AG04449 (cell line): ENCODE data around the gene ZNF507.

ENCODE experiments used
- CTCF ChIA-PET: fragments of 350-600 bp; formaldehyde crosslinking; extraction: SDS; loops from one replicate; lab custom pipeline; 2021; ENCODE audit warnings: antibody characterized with exemption; lab: Yijun Ruan, JAX
- POLR2A ChIA-PET: fragments of 400-600, 350-600 bp; formaldehyde crosslinking; extraction: SDS; loops from one replicate; lab custom pipeline; 2020; ENCODE audit warnings: antibody characterized with exemption, inconsistent platforms; lab: Yijun Ruan, JAX
- DNase-seq: peaks from one replicate; pipeline ENCODE4 v3.0.0-alpha.2; 2010; ENCODE audit warnings: low read depth, low spot score
- H3K4me3 ChIP-seq: 2 replicates; pipeline ENCODE4 v1.5.1; 2011; ENCODE audit warnings: low read depth, mild to moderate bottlenecking, control low read depth, low read length
- CTCF ChIP-seq: IDR thresholded peaks from one replicate; pipeline ENCODE4 v1.5.1; 2011; ENCODE audit warnings: mild to moderate bottlenecking, moderate library complexity, low read length, control low read depth, inconsistent platforms; ENCODE audit not compliant: insufficient read depth; ENCODE audit errors: missing control alignments

ZNF507 gene

DNA sequence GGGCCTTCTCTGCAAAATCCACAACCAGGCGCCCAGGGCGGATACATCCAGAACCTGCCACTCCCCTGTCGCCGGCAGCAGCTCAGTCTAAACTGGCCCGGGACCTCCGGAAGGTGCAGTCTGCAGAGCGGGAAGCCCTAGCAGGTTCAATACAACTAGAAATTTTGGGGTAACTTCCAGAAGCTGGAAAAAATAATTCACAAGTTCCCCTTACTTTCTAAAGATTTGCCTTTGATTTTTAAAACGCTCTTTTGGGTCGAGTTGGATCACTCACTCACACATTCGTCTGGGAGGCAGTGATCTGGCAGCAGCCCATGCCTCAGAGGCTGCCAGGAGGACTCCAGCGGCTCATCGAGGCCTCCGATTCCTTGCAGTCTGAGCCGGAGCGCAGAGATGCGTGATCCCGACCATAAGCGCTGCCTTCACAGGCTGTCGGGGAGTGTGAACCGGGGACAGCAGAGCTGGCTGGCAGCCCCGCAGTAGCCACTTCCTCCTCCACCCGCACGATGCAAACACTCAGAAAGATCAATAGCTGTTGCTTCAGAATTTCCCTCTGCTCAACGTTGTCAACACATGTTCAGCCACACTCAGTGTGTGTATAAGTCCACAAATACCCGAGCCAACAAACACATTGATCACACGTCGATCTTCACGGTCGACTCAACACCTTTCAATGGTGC is 35.6 kb upstream of the ZNF507 start:
- no peak overlapping the region for H3K4me3 ChIP-seq
- DNase-seq = no peak
- POLR2A ChIA-PET = no interaction called here
- CTCF ChIA-PET = interaction anchor here (0.6 kb wide), 1 partner anchor 287 kb away, joined by 3 read pairs; no protein-coding TSS in a partner anchor
- no peak for TF ChIP-seq CTCF

DNA sequence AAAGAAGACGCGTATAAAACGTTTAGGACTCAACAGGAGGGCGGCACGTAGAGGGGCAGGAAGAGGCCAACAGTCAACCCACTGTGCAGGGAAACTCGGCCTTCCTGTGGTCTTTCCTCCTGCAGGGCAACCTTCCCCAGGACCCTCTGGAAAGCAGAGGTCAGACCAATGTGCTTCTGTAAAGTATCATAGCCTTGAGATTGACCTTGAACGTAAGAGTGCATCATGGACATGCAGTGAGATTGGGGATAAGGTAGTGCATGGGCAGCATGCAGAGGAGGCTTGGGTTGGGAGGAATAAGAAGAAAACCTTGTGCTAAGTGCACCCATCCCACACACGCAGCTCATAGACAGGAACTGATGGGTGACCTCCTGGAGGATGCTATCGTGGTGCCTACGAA is 34.0 kb upstream of the ZNF507 start:
- no peak for TF ChIP-seq CTCF
- CTCF ChIA-PET = interaction anchor here (0.6 kb wide), 2 partner anchors 155 to 1625 kb away, joined by 3 read pairs; no protein-coding TSS in a partner anchor
- POLR2A ChIA-PET = no interaction called here
- DNase-seq = no peak
- no peak overlapping the region for H3K4me3 ChIP-seq

GRCh38 chr19:32313569-32314265 is 31.7 kb upstream of the ZNF507 start:
- no peak for DNase-seq
- TF ChIP-seq CTCF = no peak
- CTCF ChIA-PET = no interaction called here
- H3K4me3 ChIP-seq = no peak overlapping the region
- POLR2A ChIA-PET = no interaction called here

DNA sequence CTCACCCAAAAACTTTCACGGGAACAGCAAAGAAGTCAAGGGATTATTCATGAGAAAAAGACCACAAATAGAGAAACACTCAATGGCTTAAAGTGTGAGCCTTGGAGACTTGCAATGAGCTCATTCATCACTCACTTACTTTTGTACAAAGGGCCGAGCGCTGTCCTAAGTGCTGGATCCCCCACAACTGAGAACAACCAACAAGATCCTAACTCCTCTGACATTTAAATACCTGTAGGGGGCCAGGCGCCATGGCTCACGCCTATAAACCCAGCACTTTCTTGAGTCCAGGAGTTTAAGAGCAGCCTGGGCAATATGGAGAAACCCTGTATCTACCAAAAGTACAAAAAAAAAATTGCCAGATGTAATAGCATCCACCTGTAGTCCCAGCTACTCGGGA is 29.4 kb upstream of the ZNF507 start:
- DNase-seq = no peak
- TF ChIP-seq CTCF = no peak
- ChIA-PET POLR2A (no interaction called here), CTCF (no interaction called here)
- H3K4me3 ChIP-seq = no peak overlapping the region

DNA sequence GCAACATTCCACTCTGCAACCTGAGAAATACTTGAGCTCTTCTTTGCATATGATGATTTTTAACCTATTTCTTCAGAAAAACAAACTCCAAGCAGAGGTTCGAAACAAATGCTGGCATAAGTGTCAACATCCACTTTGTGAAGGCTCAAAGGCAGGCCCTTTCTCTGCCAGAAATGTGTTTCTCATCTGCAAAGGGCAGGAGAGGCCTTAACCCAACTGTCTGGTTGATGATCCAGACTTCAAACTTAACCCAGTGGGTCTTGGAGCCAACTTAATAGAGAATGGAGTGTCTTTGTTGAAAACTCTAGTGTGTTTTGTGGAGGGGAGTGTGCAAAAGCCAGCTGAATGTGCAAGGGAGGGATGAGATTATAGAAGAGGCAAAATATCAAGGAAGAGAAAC is 28.3 kb upstream of the ZNF507 start:
- no peak for TF ChIP-seq CTCF
- DNase-seq = no peak
- H3K4me3 ChIP-seq = no peak overlapping the region
- ChIA-PET CTCF (no interaction called here), POLR2A (no interaction called here)

DNA sequence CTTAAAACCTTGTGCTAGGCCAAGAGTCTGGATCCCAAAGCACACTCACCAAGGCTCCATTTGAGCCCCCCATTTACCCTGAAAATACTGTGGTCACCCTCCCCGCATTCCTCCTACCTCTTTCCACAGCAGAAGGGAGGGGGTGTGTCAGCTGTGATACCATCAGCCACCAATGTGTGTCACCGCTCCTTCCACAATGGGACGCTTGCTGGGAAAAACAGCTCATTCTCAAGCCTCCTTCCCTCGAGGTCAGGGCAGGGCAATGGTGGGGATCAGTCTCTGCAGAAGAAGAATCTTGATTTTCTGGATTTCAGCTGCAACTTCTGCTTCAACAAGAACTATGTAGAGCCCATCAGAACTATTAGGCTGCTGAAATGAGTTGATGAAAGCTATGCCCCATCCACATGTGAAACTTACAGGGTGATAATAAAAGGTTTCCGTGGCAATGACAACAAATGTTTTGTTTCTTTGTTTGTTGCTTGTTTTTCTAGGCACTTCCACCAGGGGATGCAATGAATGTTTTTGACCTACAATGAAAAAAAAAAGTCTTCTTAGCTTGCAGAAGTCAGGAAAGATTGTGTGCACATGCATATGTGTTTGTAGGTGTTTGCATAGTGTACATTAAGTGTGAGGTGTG is 26.4 kb upstream of the ZNF507 start:
- no peak overlapping the region for H3K4me3 ChIP-seq
- peak; percentile 15 for TF ChIP-seq CTCF
- DNase-seq = no peak
- ChIA-PET CTCF (interaction anchor here (1.2 to 1.3 kb wide), 2 partner anchors 12 to 31 kb away, joined by 3 to 4 read pairs; no protein-coding TSS in a partner anchor), POLR2A (no interaction called here)
